HG03159 (cell line): ENCODE results near the gene ZNF330.
A peak's percentile ranks its signal among the peaks of the same experiment; 100 is the strongest.

Experiments
- ATAC-seq: cut with Tn5 transposase; IDR thresholded peaks from one replicate; pipeline ENCODE4 v1.9.1; 2021; ENCODE audit warnings: mild to moderate bottlenecking, moderate library complexity; ENCODE audit not compliant: unreplicated experiment

ZNF330 gene

DNA sequence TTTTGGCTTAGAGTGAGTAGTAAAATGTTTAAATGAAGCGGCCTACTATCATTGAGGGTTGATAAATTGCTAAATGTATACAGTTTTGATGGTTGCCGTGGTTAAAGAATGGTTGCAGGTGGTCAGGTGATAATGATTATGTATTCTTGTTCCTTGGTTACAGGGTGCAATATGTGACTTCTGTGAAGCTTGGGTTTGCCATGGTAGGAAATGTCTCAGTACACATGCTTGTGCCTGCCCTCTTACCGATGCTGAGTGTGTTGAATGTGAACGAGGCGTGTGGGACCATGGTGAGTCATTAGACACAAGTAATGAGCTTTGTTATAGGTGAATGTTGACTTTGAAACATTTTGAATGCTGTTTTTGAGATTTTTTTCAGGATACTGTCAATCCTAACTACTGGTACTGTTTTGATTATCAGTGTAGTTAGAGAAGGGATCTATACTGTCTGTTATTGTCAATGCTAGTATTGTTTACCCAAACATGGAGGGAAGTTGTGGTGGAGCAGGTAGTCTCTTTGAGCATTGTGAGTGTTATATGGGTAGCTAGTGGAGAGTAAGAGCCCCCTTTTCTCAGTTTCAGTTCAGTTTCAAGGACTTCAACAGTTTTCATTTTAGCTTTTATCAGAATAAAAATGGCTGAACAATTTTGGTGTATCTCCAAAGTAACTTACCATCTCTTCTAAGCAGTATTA, 8.9 kb downstream of the ZNF330 start:
- peak; percentile 92 for ATAC-seq

DNA sequence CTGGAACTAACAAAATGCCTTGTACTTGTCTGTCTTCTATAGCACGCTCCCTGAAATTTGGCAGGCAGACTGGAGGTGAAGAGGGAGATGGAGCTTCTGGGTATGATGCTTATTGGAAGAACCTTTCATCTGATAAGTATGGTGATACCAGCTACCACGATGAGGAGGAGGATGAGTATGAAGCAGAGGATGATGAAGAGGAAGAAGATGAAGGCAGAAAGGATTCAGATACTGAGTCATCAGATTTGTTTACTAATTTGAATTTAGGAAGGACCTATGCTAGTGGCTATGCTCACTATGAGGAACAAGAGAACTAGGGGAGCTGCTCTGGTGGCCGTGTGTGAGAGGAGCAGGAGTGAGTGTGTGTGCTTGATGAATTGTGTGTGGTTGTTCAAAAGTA, 13.0 kb downstream of the ZNF330 start:
- no peak for ATAC-seq

DNA sequence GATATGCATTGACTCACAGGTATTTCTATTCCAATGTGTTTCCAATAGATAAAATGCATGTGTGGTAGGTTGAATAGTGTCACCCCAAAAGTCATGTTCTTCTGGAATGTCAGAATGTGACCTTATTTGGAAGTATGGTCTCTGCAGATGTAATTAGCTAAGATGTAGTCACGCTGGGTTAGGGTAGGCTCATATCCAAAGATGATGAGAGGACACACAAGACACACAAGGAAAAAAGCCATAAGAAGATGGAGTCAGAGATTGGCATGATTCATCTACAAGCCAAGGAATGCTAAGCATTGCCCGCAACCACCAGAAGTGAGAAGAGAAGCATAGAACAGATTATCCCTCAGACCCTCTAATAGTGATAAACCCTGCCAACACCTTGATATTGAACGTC, 17.5 kb downstream of the ZNF330 start:
- ATAC-seq, result no peak

DNA sequence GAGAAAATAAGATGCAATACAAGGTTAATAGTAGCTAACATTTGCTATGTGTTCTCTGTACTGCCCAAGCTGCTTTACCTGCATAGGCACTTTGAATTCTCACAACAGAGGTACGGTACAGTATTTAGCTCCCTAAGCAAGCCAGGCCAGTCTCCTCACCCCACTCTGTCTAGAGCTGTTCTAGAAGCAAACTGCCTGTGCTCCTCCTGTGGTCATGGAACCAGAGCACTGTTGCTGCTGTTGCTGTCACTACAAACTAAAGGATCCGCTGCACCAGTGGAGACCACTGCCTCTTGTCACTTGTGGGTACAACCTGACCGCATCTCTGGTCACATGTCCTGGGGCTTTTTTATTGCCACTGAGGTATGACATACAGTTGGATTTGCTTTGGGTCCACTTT, 19.6 kb downstream of the ZNF330 start:
- peak; percentile 12 for ATAC-seq

DNA sequence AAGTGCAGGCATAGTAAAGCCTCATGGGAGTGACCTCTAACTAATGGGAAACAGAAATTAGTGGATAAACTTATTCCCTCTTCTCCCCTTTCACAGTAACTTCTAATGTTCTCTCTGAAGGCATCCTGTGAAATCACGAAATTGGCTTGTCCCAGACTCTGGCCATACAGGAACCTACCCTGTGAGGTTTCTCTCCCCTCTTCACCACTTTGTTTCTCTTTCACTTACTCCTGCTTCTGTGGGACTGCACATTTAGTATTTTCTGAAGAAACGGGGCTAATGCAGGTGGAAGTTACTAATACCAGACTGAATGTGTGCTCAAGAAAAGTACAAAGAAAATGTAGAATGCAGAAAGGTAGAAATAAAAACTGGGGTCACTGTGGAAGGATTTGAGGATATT, 20.0 kb downstream of the ZNF330 start:
- ATAC-seq, result peak; percentile 40

DNA sequence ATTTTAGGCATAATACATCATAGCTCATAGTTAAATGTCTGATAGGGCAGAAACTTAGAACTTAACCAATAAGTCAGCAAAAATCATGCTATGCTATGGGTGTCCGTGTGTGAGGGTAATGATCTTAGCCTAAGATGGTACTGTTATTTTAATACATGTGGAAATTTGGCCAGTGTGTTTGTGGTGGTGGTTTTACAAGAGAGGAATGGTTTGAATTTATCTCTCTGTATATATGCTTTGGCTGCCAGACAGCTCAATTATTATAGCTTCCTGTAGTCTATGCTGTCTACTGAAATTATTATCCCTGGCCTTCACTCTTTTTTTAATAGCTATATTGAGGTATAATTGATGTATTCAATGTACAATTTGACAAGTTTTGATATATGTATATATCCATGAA, 21.3 kb downstream of the ZNF330 start:
- ATAC-seq, result no peak

DNA sequence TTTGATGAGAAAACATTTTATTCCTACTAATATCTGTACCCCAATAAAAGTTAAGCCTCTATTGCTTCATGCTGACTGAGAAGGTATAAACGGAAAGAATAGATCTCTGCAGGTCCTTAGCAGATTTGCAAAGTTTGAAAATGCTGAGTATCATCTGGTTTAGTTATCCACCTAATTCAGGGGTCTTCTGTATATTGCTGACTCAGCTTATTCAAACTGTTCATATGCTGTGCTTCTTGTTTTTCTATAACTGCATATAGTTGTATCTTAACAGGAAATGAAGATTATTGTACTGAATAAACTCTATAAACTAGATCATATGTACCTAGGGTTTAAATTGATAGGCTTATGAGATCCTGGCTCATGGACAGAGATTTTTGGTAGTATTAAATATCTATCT, 23.7 kb downstream of the ZNF330 start:
- ATAC-seq, result no peak

DNA sequence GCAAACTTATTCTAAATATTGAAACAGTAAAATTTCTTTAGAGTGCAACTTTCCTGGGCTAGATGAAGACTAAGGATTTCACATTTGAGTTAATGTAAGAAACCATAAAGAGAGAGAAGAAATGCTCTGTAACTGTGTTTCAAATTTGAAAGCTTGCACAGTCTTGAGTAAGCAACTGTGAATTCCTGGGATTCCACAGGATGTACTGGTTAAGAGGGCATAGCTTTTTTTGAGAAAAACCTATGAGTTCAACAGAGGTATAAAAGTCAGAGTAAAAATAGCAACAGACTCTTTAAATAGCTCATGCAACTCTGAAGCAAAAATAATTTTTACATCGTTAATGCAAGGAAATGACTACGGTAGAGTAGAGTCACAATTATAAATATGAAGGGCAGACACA, 25.5 kb downstream of the ZNF330 start:
- ATAC-seq, result no peak

DNA sequence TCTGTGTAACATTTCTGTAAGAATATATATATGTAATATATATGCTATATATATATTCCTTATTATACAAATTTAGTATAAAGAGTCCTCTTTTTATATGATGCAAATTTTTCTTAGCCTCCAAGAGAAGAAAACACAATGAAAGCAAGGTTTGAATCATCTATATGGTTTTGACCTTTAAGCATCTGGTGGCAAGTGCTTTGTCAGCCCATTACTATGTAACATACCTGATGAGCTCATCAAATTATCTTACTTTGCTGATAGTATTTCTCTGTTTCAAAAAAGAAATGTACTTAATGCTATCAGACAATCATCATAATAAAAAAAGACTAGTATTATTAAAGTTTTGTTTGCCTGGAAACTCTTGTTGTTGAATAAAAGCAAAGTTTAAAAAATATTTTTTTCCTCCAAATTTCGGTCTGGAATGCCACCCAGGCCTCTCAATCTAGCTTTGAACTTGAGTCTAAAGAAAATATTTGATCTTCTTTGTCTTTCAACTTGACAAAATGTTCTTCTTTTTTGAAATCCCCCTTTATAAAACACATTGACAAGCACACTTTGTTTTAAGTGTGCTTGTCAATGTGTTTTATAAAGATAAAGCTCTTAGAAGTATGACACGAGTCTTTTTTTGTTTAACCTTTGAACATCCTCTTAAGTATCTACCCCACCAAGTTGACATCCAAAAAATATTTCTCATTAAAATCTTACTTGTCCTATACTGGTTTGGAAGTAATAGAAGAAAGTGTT, 26.2 kb downstream of the ZNF330 start:
- ATAC-seq, result no peak

DNA sequence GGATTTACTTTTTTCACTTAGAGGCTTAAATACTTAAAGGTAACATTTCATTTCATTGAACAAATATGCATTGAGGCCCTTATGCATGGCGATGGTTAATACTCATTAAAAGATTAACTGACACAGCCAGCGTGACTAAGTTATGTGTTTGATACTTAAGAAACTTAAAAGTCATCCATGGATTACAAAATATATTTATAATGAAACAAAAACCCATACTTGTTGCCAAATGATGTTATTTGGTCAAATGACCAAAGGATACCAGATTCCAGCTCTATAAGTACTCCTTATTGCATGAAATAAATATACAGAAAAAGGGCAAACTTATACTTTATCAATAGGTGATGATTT, 26.7 kb downstream of the ZNF330 start:
- ATAC-seq, result no peak

DNA sequence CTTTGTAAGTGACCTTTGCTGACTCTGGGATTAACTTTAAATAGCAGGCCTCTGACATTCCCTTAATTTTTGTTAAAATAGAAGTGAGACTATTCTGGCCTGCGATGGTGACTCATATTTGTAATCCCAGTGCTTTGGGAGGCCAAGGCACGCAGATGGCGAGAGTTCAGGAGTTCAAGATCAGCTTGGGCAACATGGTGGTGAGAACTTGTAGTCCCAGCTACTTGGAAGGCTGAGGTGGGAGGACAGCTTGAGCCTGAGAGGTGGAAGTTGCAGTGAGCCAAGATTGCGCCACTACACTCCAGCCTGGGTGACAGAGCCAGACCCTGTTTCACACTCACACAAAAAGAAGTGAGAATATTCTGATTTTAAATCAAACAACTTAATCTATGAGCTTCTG, 27.3 kb downstream of the ZNF330 start:
- no peak for ATAC-seq

DNA sequence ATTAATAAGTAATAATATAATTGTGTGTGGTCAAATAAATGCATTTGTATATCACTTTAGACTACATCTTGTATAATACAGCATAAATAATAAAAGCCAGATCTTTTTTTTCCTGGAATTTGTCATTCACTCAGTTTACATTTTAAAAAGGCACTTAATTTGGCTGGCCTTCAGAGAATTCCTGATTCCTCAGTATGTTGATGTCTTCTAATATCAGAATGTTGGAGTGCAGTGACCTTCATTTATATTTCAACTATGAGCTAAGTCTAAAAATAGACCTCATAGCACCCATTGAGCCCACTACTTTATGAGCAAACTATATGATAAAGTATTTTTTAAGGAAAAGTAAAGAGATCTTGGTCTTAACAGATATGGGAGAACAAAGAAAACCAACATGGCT, 27.8 kb downstream of the ZNF330 start:
- no peak for ATAC-seq

DNA sequence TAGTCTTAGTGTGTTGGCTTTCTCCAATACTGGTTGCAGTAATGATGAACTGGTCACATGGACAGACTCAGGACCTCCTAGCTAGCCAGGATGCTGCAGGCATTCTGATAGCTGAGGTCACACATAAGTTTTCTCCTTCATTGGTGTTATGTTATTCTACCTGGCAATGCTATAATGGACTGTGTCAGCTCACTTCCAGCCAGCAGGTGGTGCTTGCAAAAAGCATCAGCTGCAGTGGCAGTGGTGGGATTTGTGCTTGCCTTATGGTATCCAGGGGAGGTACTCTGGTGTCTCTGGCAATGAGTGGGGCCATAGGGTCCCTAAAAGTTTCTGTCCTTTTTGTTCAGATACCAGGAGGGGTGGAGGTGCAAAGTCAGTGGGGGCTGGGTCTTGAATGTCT, 33.6 kb downstream of the ZNF330 start:
- no peak for ATAC-seq

DNA sequence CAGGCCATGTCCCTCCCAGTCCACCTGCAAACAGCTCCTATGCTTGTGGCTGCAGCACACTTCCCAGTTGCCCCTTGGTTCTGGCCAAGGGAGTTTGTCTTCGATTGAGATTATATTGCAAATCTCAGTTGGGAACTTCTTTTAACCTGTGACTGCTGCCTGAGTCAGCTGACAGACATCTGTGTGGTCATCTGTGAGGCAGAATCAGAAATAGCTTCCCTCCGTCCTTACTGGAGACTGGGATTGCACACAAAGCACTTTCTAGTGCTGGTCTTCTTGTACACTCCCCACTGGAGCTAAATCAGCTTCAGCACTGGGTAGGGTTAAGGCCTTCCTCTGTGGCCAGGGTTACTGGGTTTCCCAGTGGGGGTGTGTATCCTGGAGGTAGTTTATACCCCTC, 34.3 kb downstream of the ZNF330 start:
- no peak for ATAC-seq

DNA sequence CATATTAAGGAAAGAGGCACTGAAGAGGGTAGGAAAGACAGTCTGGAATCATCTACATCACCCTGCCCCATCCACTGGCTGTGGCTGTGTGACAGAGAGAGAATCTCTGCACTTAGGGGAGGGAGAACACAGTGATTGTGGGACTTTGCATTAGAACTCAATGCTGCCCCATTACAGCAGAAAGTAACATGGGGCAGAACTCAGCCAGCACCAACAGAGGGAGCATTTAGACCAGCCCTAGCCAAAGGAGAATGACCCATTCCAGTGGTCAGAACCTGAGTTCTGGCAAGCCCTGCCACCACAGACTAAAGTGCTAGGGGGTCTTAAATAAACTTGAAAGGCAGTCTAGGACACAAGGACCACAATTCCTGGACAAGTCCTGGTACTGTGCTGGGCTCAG, 37.9 kb downstream of the ZNF330 start:
- no peak for ATAC-seq

DNA sequence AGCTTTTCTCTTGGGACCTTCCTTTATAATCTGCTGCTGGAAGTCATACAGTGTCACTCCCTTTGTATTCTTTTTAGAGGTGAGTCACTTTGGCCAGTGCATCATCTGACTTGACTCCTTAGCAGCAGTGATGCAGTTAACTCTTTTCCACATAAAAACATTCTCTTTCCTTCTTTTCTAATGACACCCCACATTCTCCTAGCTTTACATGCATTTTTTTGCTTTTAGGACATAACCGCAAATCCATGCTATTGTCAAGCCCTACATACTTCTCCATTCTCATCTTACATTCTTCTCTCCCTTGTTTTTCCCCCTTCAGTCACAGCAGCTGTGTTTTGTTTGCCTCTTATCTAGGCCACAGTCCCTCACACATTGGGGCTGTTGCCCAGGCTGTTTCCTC, 55.1 kb downstream of the ZNF330 start:
- no peak for ATAC-seq

DNA sequence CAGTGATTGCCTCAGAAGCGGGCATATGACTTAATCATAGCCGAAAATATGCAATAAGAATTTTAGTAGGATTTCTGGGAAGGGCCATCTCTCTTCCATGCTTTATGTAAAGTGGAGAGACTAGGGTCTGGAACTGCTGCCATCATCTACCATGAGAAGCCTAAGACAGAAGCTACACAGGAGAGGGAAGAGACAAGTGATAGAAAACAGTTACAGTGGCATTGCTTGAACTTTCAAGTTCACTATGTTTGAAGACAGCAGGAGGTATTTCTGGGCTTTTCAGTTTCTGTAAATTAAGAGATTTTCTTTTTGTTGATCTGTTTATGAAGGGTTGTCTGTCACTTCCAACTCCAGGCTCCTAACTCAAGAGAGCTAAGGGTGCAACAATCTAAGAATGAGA, 62.5 kb downstream of the ZNF330 start:
- ATAC-seq, result no peak

DNA sequence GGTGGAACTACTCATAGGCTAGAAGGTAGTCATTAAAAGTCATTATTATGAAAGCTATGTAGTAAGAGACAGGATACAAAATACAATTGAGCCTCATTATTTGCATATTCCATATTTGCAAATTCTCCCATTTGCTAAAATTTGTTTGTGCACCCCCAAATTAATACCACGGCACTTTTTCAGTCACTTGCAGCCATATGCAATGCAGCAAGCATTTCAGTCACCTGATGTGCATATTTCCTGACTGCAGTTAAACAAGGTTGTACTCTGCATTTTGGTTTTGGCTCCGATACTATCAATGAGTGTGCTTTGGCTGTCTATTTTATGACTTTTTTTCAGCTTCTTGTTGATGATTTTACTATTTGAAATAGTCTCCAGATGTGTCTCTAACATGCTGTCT, 62.9 kb downstream of the ZNF330 start:
- no peak for ATAC-seq
